H9 (cell line): ENCODE measurements around the gene OXA1L. TPM values are rescaled to one million over a fixed set of nuclear protein-coding genes. Genes with fewer than 3 reads are reported as not detected.

Source experiments
- DNase-seq: peaks from one replicate; pipeline ENCODE4 v3.0.0-alpha.2; 2017
- H2AFZ ChIP-seq: one replicate; pipeline ENCODE4 v1.6.1; 2013; ENCODE audit warnings: mild to moderate bottlenecking, low read length, control low read depth, moderate library complexity
- H2AK5ac ChIP-seq: 2 replicates; pipeline ENCODE4 v1.6.1; 2013; ENCODE audit warnings: low read length, control low read depth, mixed read lengths; ENCODE audit not compliant: insufficient read length
- H2BK120ac ChIP-seq: one replicate; pipeline ENCODE4 v1.6.1; 2013; ENCODE audit warnings: low read depth, mild to moderate bottlenecking, low read length, control low read depth, inconsistent platforms; ENCODE audit not compliant: poor library complexity, severe bottlenecking
- H2BK12ac ChIP-seq: 2 replicates; pipeline ENCODE4 v1.6.1; 2013; ENCODE audit warnings: low read length, control low read depth, mixed read lengths, low read depth; ENCODE audit not compliant: insufficient read length
- H2BK15ac ChIP-seq: 2 replicates; pipeline ENCODE4 v1.6.1; 2013; ENCODE audit warnings: low read depth, low read length, control low read depth
- H2BK20ac ChIP-seq: one replicate; pipeline ENCODE4 v1.6.1; 2013; ENCODE audit warnings: low read depth, mild to moderate bottlenecking, low read length, control low read depth, inconsistent platforms; ENCODE audit not compliant: poor library complexity, severe bottlenecking
- H2BK5ac ChIP-seq: 2 replicates; pipeline ENCODE4 v1.6.1; 2013; ENCODE audit warnings: low read length, control low read depth, mixed read lengths; ENCODE audit not compliant: insufficient read length
- H3K14ac ChIP-seq: 2 replicates; pipeline ENCODE4 v1.6.1; 2013; ENCODE audit warnings: low read length, control low read depth; ENCODE audit not compliant: insufficient read depth
- H3K18ac ChIP-seq: 2 replicates; pipeline ENCODE4 v1.6.1; 2013; ENCODE audit warnings: low read depth, mild to moderate bottlenecking, mixed read lengths, low read length, control low read depth; ENCODE audit not compliant: insufficient read length
- H3K23ac ChIP-seq: 2 replicates; pipeline ENCODE4 v1.6.1; 2013; ENCODE audit warnings: low read length, control low read depth, mixed read lengths, low read depth; ENCODE audit not compliant: insufficient read length
- H3K23me2 ChIP-seq: 2 replicates; pipeline ENCODE4 v1.6.1; 2013; ENCODE audit warnings: low read depth, mild to moderate bottlenecking, mixed read lengths, low read length, control low read depth; ENCODE audit not compliant: insufficient read length, poor library complexity, severe bottlenecking
- H3K27ac ChIP-seq: 2 replicates; pipeline ENCODE4 v1.5.1; 2013; ENCODE audit warnings: low read length, control low read depth, mixed read lengths, low read depth; ENCODE audit not compliant: insufficient read length
- H3K27me3 ChIP-seq: 2 replicates; pipeline ENCODE4 v1.6.1; 2013; ENCODE audit warnings: low read length, control low read depth, inconsistent platforms; ENCODE audit not compliant: insufficient read depth
- H3K4ac ChIP-seq: 2 replicates; pipeline ENCODE4 v1.6.1; 2013; ENCODE audit warnings: low read depth, mild to moderate bottlenecking, control low read depth, inconsistent platforms, low read length, moderate library complexity
- H3K4me1 ChIP-seq: 2 replicates; pipeline ENCODE4 v1.6.1; 2013; ENCODE audit warnings: low read length, control low read depth, inconsistent platforms; ENCODE audit not compliant: insufficient read depth
- H3K4me2 ChIP-seq: 2 replicates; pipeline ENCODE4 v1.6.1; 2013; ENCODE audit warnings: low read length, control low read depth, mixed read lengths; ENCODE audit not compliant: insufficient read length, insufficient read depth
- H3K56ac ChIP-seq: 2 replicates; pipeline ENCODE4 v1.6.1; 2013; ENCODE audit warnings: low read depth, mild to moderate bottlenecking, mixed read lengths, low read length, control low read depth; ENCODE audit not compliant: insufficient read length
- H3K79me1 ChIP-seq: 2 replicates; pipeline ENCODE4 v1.6.1; 2013; ENCODE audit warnings: low read depth, mild to moderate bottlenecking, moderate library complexity, low read length, control low read depth, inconsistent platforms; ENCODE audit not compliant: insufficient read depth, poor library complexity, severe bottlenecking
- H3K79me2 ChIP-seq: 2 replicates; pipeline ENCODE4 v1.6.1; 2013; ENCODE audit warnings: low read length, control low read depth, inconsistent platforms; ENCODE audit not compliant: insufficient read depth
- H3K9ac ChIP-seq: 2 replicates; pipeline ENCODE4 v1.6.1; 2013; ENCODE audit warnings: low read length, control low read depth, mixed read lengths; ENCODE audit not compliant: insufficient read length; ENCODE audit errors: extremely low read depth
- H3K9me3 ChIP-seq: one replicate; pipeline ENCODE4 v1.6.1; 2013; ENCODE audit warnings: low read depth, low read length, inconsistent platforms; ENCODE audit not compliant: control insufficient read depth
- H3T11ph ChIP-seq: one replicate; pipeline ENCODE4 v1.6.1; 2013; ENCODE audit warnings: mild to moderate bottlenecking, low read length, control low read depth, inconsistent platforms
- H4K20me1 ChIP-seq: one replicate; pipeline ENCODE4 v1.6.1; 2013; ENCODE audit not compliant: control insufficient read depth, insufficient read length, insufficient read depth
- H4K5ac ChIP-seq: 2 replicates; pipeline ENCODE4 v1.6.1; 2013; ENCODE audit warnings: low read depth, mild to moderate bottlenecking, mixed read lengths, low read length, control low read depth; ENCODE audit not compliant: insufficient read length
- H4K8ac ChIP-seq: replicated peaks from 2 replicates; pipeline ENCODE4 v1.6.1; 2013; ENCODE audit warnings: low read length, control low read depth, mixed read lengths, low read depth; ENCODE audit not compliant: insufficient read length
- H4K91ac ChIP-seq: 2 replicates; pipeline ENCODE4 v1.6.1; 2013; ENCODE audit warnings: low read depth, mild to moderate bottlenecking, moderate library complexity, mixed read lengths, low read length, control low read depth; ENCODE audit not compliant: insufficient read length
- H3K27ac Mint-ChIP-seq, 3 experiments: 2 replicates in 2 of 3; 3 replicates in 1 of 3; pipeline ENCODE4 v1.8.0; 2020 to 2021; ENCODE audit warnings: mixed read lengths in 3 of 3, mild to moderate bottlenecking in 1 of 3, moderate library complexity in 1 of 3
- H3K27me3 Mint-ChIP-seq: 2 replicates; pipeline ENCODE4 v1.8.0; 2021; ENCODE audit warnings: low read depth, mild to moderate bottlenecking, moderate library complexity, mixed read lengths
- H3K36me3 Mint-ChIP-seq, 3 experiments: 2 replicates in 2 of 3; 3 replicates in 1 of 3; pipeline ENCODE4 v1.8.0; 2020 to 2021; ENCODE audit warnings: low read depth in 3 of 3, mixed read lengths in 3 of 3; ENCODE audit not compliant: insufficient read depth in 1 of 3
- H3K4me1 Mint-ChIP-seq, 2 experiments: 2 replicates each; pipeline ENCODE4 v1.8.0; 2020; ENCODE audit warnings: mixed read lengths in 2 of 2
- H3K4me3 Mint-ChIP-seq, 2 experiments: 2 replicates in 1 of 2; 3 replicates in 1 of 2; pipeline ENCODE4 v1.8.0; 2020 to 2021; ENCODE audit warnings: mild to moderate bottlenecking in 2 of 2, mixed read lengths in 2 of 2, moderate library complexity in 1 of 2
- H3K9me3 Mint-ChIP-seq, 2 experiments: 2 replicates in 1 of 2; 3 replicates in 1 of 2; pipeline ENCODE4 v1.8.0; 2020; ENCODE audit warnings: mild to moderate bottlenecking in 2 of 2, mixed read lengths in 2 of 2, moderate library complexity in 1 of 2
- CTCF ChIP-seq: fragments of 200-600 bp; sonication (generic); conservative IDR thresholded peaks from 3 replicates; pipeline ENCODE4 v1.8.0; 2021; ENCODE audit warnings: antibody characterized with exemption, mild to moderate bottlenecking
- WGBS: extraction: QIAGEN DNeasy Blood & Tissue Kit; methylation state at CpG from one replicate; pipeline ENCODE4 v1.1.7; 2013; ENCODE audit warnings: missing lambda C conversion rate, low lambda C conversion rate, mixed read lengths; ENCODE audit not compliant: insufficient read length; ENCODE audit errors: extremely low coverage; 5-methylcytosine and 5-hydroxymethylcytosine counted together
- total RNA-seq: library from RNA; stranded (reverse); gene quantifications from 2 replicates; pipeline ENCODE4 v1.2.1, GENCODE V29; 2021

Gene OXA1L
- total RNA-seq, 1 experiment from 2014 or later = 128 TPM

GRCh38 chr14:22797017-22797917 is 30.8 kb downstream of the OXA1L start:
- Histone ChIP-seq H3K56ac (no peak overlapping the region), H3T11ph (no peak overlapping the region), H3K27ac (no peak overlapping the region), H4K20me1 (no peaks in the 10 kb centered on the region), H3K9ac (no peak overlapping the region), H2BK12ac (no peak overlapping the region), H3K4ac (no peak overlapping the region), H2BK20ac (no peak overlapping the region), H2AK5ac (no peak overlapping the region), H4K8ac (no peak overlapping the region), H3K79me1 (no peaks in the 10 kb centered on the region), H4K5ac (no peak overlapping the region), H4K91ac (no peak overlapping the region), H3K23ac (no peak overlapping the region), H3K9me3 (no peaks in the 10 kb centered on the region), H3K18ac (no peak overlapping the region), H2BK15ac (no peak overlapping the region), H3K4me1 (peaks cover 9% of the 10 kb centered on the region; the same call in 1 of the 2 replicates), H3K79me2 (no peaks in the 10 kb centered on the region; the same call in 1 of the 2 replicates), H3K23me2 (no peaks in the 10 kb centered on the region), H2BK120ac (no peak overlapping the region), H2AFZ (no peak overlapping the region), H3K4me2 (no peak overlapping the region), H3K14ac (no peak overlapping the region), H3K27me3 (no peaks in the 10 kb centered on the region), H2BK5ac (no peak overlapping the region)
- WGBS = no CpG with 5 or more reads among the region's 5 CpGs
- Mint-ChIP-seq H3K4me1 (peaks cover 17 to 18% of the 10 kb centered on the region in 2 experiments), H3K4me3 (no peak overlapping the region), H3K27ac (peak overlapping the region; percentile 42 to 82 (median 45); a peak in 4 of 7 replicates), H3K36me3 (peaks cover 0 to 4% (median 2%) of the 10 kb centered on the region in 3 experiments; a peak in 3 of 7 replicates), H3K9me3 (peaks cover 2 to 3% of the 10 kb centered on the region in 2 experiments; a peak in 3 of 5 replicates), H3K27me3 (peaks cover 2% of the 10 kb centered on the region)
- no peak for TF ChIP-seq CTCF
- DNase-seq = no peak
